ENCODE data around the gene CHRNA4. TPM values are rescaled to one million over a fixed set of nuclear protein-coding genes. Genes with fewer than 3 reads are reported as not detected.

CHRNA4 gene
- total RNA-seq, 1 donor from 2014 or later: not detected

DNA sequence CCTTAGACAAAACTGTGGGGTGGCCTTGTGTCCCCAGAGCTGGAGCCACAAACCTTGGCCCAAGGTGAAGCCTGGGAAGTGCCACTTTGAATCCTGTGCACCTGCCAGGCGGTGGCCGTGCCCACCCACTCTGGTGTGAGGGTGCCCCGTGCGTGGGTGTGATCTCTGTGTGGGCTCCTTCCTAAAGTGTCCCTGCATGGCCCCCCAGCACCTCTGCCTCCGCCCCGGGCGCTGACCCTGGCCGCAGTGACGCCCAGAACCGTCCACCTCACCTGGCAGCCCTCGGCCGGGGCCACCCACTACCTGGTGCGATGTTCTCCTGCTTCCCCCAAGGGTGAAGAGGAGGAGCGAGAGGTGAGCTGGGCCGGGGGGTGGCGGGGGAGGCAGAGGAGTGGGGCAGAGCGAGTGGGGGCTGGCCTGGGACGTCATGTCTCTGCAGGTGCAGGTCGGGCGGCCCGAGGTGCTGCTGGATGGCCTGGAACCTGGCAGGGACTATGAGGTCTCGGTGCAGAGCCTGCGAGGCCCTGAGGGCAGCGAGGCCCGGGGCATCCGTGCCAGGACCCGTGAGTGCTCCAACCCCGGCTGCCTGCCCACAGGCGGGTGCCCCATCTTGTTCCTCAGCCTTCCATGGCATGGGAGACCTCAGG lies 49.8 kb downstream of the CHRNA4 start:
- Mint-ChIP-seq H3K4me3 (ENCODE audit: unreplicated experiment) (no peak overlapping the region), H3K9me3 (ENCODE audit: unreplicated experiment) (no peaks in the 10 kb centered on the region), H3K27ac (ENCODE audit: unreplicated experiment) (no peak overlapping the region), H3K4me1 (ENCODE audit: unreplicated experiment) (no peaks in the 10 kb centered on the region), H3K36me3 (ENCODE audit: unreplicated experiment) (no peaks in the 10 kb centered on the region), H3K27me3 (ENCODE audit: unreplicated experiment) (no peaks in the 10 kb centered on the region)
- TF ChIP-seq, protein P1, sequence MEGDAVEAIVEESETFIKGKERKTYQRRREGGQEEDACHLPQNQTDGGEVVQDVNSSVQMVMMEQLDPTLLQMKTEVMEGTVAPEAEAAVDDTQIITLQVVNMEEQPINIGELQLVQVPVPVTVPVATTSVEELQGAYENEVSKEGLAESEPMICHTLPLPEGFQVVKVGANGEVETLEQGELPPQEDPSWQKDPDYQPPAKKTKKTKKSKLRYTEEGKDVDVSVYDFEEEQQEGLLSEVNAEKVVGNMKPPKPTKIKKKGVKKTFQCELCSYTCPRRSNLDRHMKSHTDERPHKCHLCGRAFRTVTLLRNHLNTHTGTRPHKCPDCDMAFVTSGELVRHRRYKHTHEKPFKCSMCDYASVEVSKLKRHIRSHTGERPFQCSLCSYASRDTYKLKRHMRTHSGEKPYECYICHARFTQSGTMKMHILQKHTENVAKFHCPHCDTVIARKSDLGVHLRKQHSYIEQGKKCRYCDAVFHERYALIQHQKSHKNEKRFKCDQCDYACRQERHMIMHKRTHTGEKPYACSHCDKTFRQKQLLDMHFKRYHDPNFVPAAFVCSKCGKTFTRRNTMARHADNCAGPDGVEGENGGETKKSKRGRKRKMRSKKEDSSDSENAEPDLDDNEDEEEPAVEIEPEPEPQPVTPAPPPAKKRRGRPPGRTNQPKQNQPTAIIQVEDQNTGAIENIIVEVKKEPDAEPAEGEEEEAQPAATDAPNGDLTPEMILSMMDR (IDR thresholded peaks at IDR 0.05): no peak
- DNase-seq (ENCODE audit: extremely low spot score, unreplicated experiment): no peak

DNA sequence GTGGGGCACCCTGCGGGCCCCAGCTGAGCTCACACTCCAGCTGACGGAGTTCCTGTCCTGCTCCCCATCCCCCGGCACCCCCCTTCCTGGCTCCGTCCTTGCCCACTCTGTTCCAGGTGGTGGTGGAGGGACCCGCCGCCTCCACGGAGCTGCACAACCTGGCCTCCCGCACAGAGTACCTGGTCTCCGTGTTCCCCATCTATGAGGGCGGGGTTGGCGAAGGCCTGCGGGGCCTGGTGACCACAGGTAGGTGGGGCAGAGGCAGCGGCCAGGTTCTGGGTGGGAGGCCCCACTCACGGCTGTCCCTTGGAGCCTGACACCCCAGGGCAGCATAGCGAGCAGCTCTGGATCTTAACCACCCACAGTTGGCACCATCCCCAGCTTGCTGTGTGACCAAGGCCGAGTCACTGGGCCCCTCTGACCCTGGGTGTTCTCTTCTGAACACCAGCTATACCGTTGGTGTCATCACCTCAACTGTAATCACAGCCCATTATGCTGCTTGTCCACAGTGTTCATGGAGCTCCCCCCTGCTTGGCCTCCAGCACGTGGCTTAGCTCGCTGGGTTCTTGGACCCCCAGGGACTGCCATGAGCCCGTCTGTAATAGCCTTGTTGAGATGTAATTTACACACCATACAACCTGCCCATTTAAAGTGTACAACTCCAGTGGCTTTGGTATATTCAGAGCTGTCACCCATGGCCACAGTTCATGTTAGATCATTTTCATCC lies 50.7 kb downstream of the CHRNA4 start:
- Mint-ChIP-seq H3K36me3 (ENCODE audit: unreplicated experiment) (no peaks in the 10 kb centered on the region), H3K9me3 (ENCODE audit: unreplicated experiment) (no peaks in the 10 kb centered on the region), H3K4me3 (ENCODE audit: unreplicated experiment) (no peak overlapping the region), H3K27me3 (ENCODE audit: unreplicated experiment) (no peaks in the 10 kb centered on the region), H3K4me1 (ENCODE audit: unreplicated experiment) (no peaks in the 10 kb centered on the region), H3K27ac (ENCODE audit: unreplicated experiment) (no peak overlapping the region)
- TF ChIP-seq, protein P1 (IDR thresholded peaks at IDR 0.05): no peak
- no peak for DNase-seq (ENCODE audit: extremely low spot score, unreplicated experiment)

DNA sequence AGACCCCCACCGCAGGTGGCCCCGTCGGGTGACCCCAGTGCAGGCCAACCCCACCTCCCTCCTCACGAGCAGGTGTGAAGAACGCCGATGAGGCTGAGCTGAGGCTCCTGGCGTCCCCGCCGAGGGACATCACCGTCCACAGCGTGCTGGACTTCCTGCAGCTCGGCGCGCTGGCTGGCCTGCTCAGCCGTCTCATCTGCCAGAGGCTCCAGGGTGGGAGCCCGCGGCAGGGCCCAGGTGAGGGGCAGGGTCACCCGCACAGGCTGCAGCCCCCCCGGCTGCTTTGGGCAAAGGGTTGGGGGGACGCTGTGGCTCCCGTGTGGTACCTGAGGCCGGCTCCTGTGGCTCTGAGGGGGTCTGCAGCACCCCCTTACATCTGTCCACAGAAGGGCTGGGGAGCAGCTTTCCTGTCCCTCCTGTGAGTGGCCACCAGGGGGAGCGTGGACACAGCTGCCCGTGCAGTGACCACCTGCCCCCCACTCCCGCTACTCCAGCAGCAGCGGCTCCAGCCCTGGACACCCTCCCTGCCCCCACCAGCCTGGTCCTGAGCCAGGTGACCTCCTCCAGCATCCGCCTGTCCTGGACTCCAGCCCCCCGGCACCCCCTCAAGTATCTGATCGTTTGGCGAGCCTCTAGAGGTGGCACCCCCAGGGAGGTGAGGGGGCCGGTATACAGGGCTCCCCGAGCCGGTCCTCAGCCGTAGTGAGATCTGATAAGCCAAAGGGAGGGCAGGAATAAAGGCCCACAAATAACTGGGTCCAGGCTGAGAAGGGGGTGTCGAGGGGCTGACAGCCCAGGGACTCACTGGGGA lies 51.7 kb downstream of the CHRNA4 start:
- no peak overlapping the region for H3K27ac Mint-ChIP-seq (ENCODE audit: unreplicated experiment)
- H3K36me3 Mint-ChIP-seq (ENCODE audit: unreplicated experiment): no peaks in the 10 kb centered on the region
- H3K4me1 Mint-ChIP-seq (ENCODE audit: unreplicated experiment): no peaks in the 10 kb centered on the region
- DNase-seq (ENCODE audit: extremely low spot score, unreplicated experiment): no peak
- no peak overlapping the region for H3K4me3 Mint-ChIP-seq (ENCODE audit: unreplicated experiment)
- no peaks in the 10 kb centered on the region for H3K27me3 Mint-ChIP-seq (ENCODE audit: unreplicated experiment)
- no peaks in the 10 kb centered on the region for H3K9me3 Mint-ChIP-seq (ENCODE audit: unreplicated experiment)
- TF ChIP-seq, protein P1 (IDR thresholded peaks at IDR 0.05): peak; percentile 91

DNA sequence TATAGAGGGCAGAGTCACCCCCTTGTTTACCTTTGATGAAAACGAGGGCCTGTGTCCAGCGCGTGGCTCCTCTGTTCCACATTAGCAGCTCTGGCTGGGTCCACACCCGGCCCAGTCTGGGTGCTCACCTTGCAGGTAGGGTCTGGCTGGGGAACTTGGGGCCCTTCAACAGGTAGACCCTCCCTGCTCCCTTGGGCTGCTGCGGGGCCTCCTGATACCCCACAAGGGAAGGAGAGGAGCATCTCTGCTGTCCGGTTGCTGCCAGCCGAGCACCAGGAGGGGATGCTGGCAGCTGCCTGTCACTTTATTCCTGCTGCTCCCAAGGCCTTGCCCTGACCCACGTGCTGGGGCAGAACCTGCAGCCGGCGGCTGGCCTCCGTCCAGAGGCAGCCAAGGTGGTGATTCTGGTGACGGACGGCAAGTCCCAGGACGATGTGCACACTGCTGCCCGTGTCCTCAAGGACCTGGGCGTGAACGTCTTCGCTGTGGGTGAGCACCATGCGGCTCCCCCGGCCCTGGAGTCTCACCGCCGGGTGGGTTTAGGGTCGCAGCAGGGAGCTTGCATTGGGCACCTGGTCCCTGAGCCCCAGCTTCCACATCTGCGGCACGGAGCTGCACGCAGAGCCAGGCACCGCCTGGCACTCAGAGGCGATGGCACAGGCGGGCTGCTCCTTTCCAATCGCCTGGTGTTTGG lies 52.8 kb downstream of the CHRNA4 start:
- Mint-ChIP-seq H3K4me1 (ENCODE audit: unreplicated experiment) (no peaks in the 10 kb centered on the region), H3K36me3 (ENCODE audit: unreplicated experiment) (no peaks in the 10 kb centered on the region), H3K27me3 (ENCODE audit: unreplicated experiment) (no peaks in the 10 kb centered on the region), H3K4me3 (ENCODE audit: unreplicated experiment) (no peak overlapping the region), H3K27ac (ENCODE audit: unreplicated experiment) (no peak overlapping the region), H3K9me3 (ENCODE audit: unreplicated experiment) (no peaks in the 10 kb centered on the region)
- TF ChIP-seq, protein P1 (IDR thresholded peaks at IDR 0.05): no peak
- no peak for DNase-seq (ENCODE audit: extremely low spot score, unreplicated experiment)
